Neural progenitor cell (in vitro differentiated cells): ENCODE results near the gene GGCX. TPM values are rescaled to one million over a fixed set of nuclear protein-coding genes. Genes with fewer than 3 reads are reported as not detected.

Experiments used
- DNase-seq: peaks from one replicate; pipeline ENCODE4 v3.0.0-alpha.2; 2016; ENCODE audit warnings: low spot score
- H2AFZ ChIP-seq: fragments of 200-600 bp; sonication (generic); replicated peaks from 2 replicates; pipeline ENCODE4 v1.6.1; 2016; ENCODE audit warnings: antibody characterized with exemption
- H3F3A ChIP-seq: fragments of 200-600 bp; sonication (generic); 2 replicates; pipeline ENCODE4 v1.6.1; 2016; ENCODE audit warnings: antibody characterized with exemption, low read depth
- H3K27ac ChIP-seq: fragments of 200-600 bp; sonication (generic); 2 replicates; pipeline ENCODE4 v1.5.1; 2016; ENCODE audit warnings: mild to moderate bottlenecking
- H3K27me3 ChIP-seq: fragments of 200-600 bp; sonication (generic); 2 replicates; pipeline ENCODE4 v1.6.1; 2016; ENCODE audit warnings: mild to moderate bottlenecking, moderate library complexity
- H3K36me3 ChIP-seq: fragments of 200-600 bp; sonication (generic); 2 replicates; pipeline ENCODE4 v1.5.1; 2016
- H3K4me1 ChIP-seq: fragments of 200-600 bp; sonication (generic); 2 replicates; pipeline ENCODE4 v1.6.1; 2016; ENCODE audit warnings: mixed run types
- H3K4me2 ChIP-seq: fragments of 200-600 bp; sonication (generic); 2 replicates; pipeline ENCODE4 v1.6.1; 2016
- H3K4me3 ChIP-seq: fragments of 200-600 bp; sonication (generic); 2 replicates; pipeline ENCODE4 v1.5.1; 2016
- H3K79me2 ChIP-seq: fragments of 200-600 bp; sonication (generic); 2 replicates; pipeline ENCODE4 v1.6.1; 2016; ENCODE audit warnings: low read depth
- H3K9ac ChIP-seq: fragments of 200-600 bp; sonication (generic); 2 replicates; pipeline ENCODE4 v1.6.1; 2016
- H3K9me3 ChIP-seq: fragments of 200-600 bp; sonication (generic); 2 replicates; pipeline ENCODE4 v1.5.1; 2016; ENCODE audit warnings: low read depth
- H4K20me1 ChIP-seq: fragments of 200-600 bp; sonication (generic); 2 replicates; pipeline ENCODE4 v1.6.1; 2016; ENCODE audit warnings: low read depth
- H3K27ac Mint-ChIP-seq: 3 replicates; pipeline ENCODE4 v1.8.0; 2021; ENCODE audit warnings: mixed read lengths
- H3K27me3 Mint-ChIP-seq: 2 replicates; pipeline ENCODE4 v1.8.0; 2022; ENCODE audit warnings: low read depth, mild to moderate bottlenecking, inconsistent platforms, moderate library complexity, mixed read lengths; ENCODE audit not compliant: insufficient read depth
- H3K36me3 Mint-ChIP-seq: 3 replicates; pipeline ENCODE4 v1.8.0; 2021; ENCODE audit warnings: mixed read lengths
- H3K4me1 Mint-ChIP-seq: 3 replicates; pipeline ENCODE4 v1.8.0; 2021; ENCODE audit warnings: mixed read lengths
- H3K4me3 Mint-ChIP-seq: 3 replicates; pipeline ENCODE4 v1.8.0; 2021; ENCODE audit warnings: mild to moderate bottlenecking, moderate library complexity, mixed read lengths
- H3K9me3 Mint-ChIP-seq: 3 replicates; pipeline ENCODE4 v1.8.0; 2020; ENCODE audit warnings: mixed read lengths
- EZH2 ChIP-seq: fragments of 200-600 bp; sonication (generic); IDR thresholded peaks from 2 replicates; pipeline ENCODE4 v1.6.1; 2017; ENCODE audit warnings: antibody characterized with exemption, mild to moderate bottlenecking, moderate library complexity
- EZH2phosphoT487 ChIP-seq: fragments of 200-600 bp; sonication (generic); IDR thresholded peaks from 2 replicates; pipeline ENCODE4 v1.6.1; 2017; ENCODE audit warnings: antibody characterized with exemption
- total RNA-seq: library from RNA; depleted of rRNA; stranded (reverse); fragments of >200 nt; gene quantifications from 2 replicates; pipeline ENCODE4 v1.2.3, GENCODE V29; 2015; ENCODE audit warnings: low replicate concordance
- TF ChIP-seq, protein P1 (sequence below): fragments of 200-600 bp; sonication (generic); IDR thresholded peaks from 2 replicates; pipeline ENCODE4 v1.5.1; 2017; ENCODE audit warnings: antibody characterized with exemption, mild to moderate bottlenecking

The GGCX gene
- total RNA-seq, 1 donor from 2014 or later = 29.7 TPM

DNA sequence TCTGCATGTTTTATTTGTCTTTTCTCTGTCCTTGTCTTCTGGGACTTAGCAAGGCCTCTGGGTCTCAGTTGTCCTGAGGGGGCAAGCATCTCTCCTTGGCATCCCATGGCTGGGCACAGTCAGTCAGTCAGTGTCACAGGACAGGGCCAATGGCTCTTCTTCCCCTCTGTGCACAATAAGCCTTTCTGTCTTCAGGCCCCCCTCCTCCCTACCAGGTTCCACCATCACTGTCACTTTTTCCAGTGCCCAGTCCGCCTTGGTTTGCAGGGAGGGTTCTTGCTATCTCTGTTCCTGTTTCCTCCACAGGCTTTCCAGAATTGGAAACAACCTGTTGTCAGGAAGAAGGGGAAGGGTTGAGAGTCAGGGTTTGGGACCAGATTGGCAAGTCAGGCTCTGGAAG is 21.2 kb upstream of the GGCX start:
- peaks cover 5% of the 10 kb centered on the region for H3K27me3 Mint-ChIP-seq
- peaks cover 2% of the 10 kb centered on the region for H3K36me3 Mint-ChIP-seq
- Histone ChIP-seq H3F3A (no peaks in the 10 kb centered on the region), H4K20me1 (no peaks in the 10 kb centered on the region), H3K27me3 (peaks cover 98% of the 10 kb centered on the region), H3K4me3 (no peak overlapping the region), H3K36me3 (no peaks in the 10 kb centered on the region), H3K9ac (no peak overlapping the region), H3K9me3 (no peaks in the 10 kb centered on the region), H3K79me2 (no peaks in the 10 kb centered on the region), H3K27ac (no peak overlapping the region), H3K4me1 (peaks cover 22% of the 10 kb centered on the region), H3K4me2 (no peak overlapping the region), H2AFZ (no peak overlapping the region)
- H3K9me3 Mint-ChIP-seq = no peaks in the 10 kb centered on the region
- TF ChIP-seq, protein P1, sequence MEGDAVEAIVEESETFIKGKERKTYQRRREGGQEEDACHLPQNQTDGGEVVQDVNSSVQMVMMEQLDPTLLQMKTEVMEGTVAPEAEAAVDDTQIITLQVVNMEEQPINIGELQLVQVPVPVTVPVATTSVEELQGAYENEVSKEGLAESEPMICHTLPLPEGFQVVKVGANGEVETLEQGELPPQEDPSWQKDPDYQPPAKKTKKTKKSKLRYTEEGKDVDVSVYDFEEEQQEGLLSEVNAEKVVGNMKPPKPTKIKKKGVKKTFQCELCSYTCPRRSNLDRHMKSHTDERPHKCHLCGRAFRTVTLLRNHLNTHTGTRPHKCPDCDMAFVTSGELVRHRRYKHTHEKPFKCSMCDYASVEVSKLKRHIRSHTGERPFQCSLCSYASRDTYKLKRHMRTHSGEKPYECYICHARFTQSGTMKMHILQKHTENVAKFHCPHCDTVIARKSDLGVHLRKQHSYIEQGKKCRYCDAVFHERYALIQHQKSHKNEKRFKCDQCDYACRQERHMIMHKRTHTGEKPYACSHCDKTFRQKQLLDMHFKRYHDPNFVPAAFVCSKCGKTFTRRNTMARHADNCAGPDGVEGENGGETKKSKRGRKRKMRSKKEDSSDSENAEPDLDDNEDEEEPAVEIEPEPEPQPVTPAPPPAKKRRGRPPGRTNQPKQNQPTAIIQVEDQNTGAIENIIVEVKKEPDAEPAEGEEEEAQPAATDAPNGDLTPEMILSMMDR = no peak
- TF ChIP-seq EZH2phosphoT487 (no peak), EZH2 (no peak)
- H3K4me3 Mint-ChIP-seq = no peak overlapping the region
- peaks cover 51% of the 10 kb centered on the region for H3K4me1 Mint-ChIP-seq
- H3K27ac Mint-ChIP-seq = no peak overlapping the region
- no peak for DNase-seq

GRCh38 chr2:85580206-85580605 is 18.9 kb upstream of the GGCX start:
- H3K9me3 ChIP-seq = no peaks in the 10 kb centered on the region
- no peak overlapping the region for H3K4me3 Mint-ChIP-seq
- no peak overlapping the region for H2AFZ ChIP-seq
- H3K27ac Mint-ChIP-seq = peak overlapping the region; percentile 96
- H3K4me1 Mint-ChIP-seq = peaks cover 48% of the 10 kb centered on the region
- peaks cover 98% of the 10 kb centered on the region for H3K27me3 ChIP-seq
- no peak overlapping the region for H3K4me3 ChIP-seq
- H3K4me1 ChIP-seq = peaks cover 25% of the 10 kb centered on the region
- TF ChIP-seq EZH2phosphoT487 = no peak
- TF ChIP-seq EZH2 = no peak
- TF ChIP-seq, protein P1 = no peak
- H3K79me2 ChIP-seq = no peaks in the 10 kb centered on the region
- H3K27me3 Mint-ChIP-seq = peaks cover 9% of the 10 kb centered on the region
- DNase-seq = no peak
- H3K9me3 Mint-ChIP-seq = no peaks in the 10 kb centered on the region
- no peaks in the 10 kb centered on the region for H4K20me1 ChIP-seq
- H3K4me2 ChIP-seq = no peak overlapping the region
- H3F3A ChIP-seq = no peaks in the 10 kb centered on the region
- H3K36me3 Mint-ChIP-seq = peaks cover 2% of the 10 kb centered on the region
- no peak overlapping the region for H3K27ac ChIP-seq
- H3K9ac ChIP-seq = no peak overlapping the region
- H3K36me3 ChIP-seq = no peaks in the 10 kb centered on the region

GRCh38 chr2:85579266-85579935 is 18.1 kb upstream of the GGCX start:
- no peak for DNase-seq
- TF ChIP-seq, protein P1 = no peak
- TF ChIP-seq EZH2phosphoT487 (no peak), EZH2 (no peak)

More at GRCh38 chr2:85579266-85579935, 18.1 kb upstream of the GGCX start:
- peaks cover 98% of the 10 kb centered on the region for H3K27me3 ChIP-seq
- Mint-ChIP-seq H3K27ac (peak overlapping the region; percentile 96), H3K27me3 (peaks cover 9% of the 10 kb centered on the region), H3K4me1 (peaks cover 44% of the 10 kb centered on the region), H3K4me3 (peak overlapping the region; percentile 75), H3K9me3 (no peaks in the 10 kb centered on the region), H3K36me3 (peaks cover 2% of the 10 kb centered on the region)
- H3K27ac ChIP-seq = no peak overlapping the region
- no peak overlapping the region for H2AFZ ChIP-seq
- H3K9ac ChIP-seq = no peak overlapping the region
- H4K20me1 ChIP-seq = no peaks in the 10 kb centered on the region
- H3K9me3 ChIP-seq = no peaks in the 10 kb centered on the region
- no peaks in the 10 kb centered on the region for H3F3A ChIP-seq
- H3K4me1 ChIP-seq = peaks cover 25% of the 10 kb centered on the region
- H3K4me2 ChIP-seq = no peak overlapping the region
- no peaks in the 10 kb centered on the region for H3K79me2 ChIP-seq
- H3K36me3 ChIP-seq = no peaks in the 10 kb centered on the region
- H3K4me3 ChIP-seq = no peak overlapping the region
